Endometrial microvascular endothelial cells (primary cell): ENCODE results near the gene TTLL13. TPM values are rescaled to one million over a fixed set of nuclear protein-coding genes. Genes with fewer than 3 reads are reported as not detected.
"Not testable (repeated sequence)": the region's sequence is repeated elsewhere in the genome, so short reads cannot be mapped to it uniquely, and the experiment has no call there.

Experiments used
- in situ Hi-C: cut with HindIII; loops from 2 replicates; pipeline ENCODE4 v1.10.0; 2017; ENCODE audit warnings: low sequenced_read_pairs, low pct_unique_long_range_greater_than_20kb; ENCODE audit errors: inconsistent ontology term
- total RNA-seq: library from RNA; depleted of rRNA; stranded (reverse); fragments of >200 nt; gene quantifications from one replicate; pipeline ENCODE4 v1.2.3, GENCODE V29; 2015; ENCODE audit errors: inconsistent ontology term

The TTLL13 gene
- total RNA-seq, 1 donor from 2014 or later, result not detected

- in situ Hi-C loops, result not testable (repeated sequence)
These were observed 56.0 kb downstream of the TTLL13 start for GRCh38 chr15:90305355-90305754.

GRCh38 chr15:90305932-90306331, 56.6 kb downstream of the TTLL13 start:
- in situ Hi-C loops, result no loop called here

DNA sequence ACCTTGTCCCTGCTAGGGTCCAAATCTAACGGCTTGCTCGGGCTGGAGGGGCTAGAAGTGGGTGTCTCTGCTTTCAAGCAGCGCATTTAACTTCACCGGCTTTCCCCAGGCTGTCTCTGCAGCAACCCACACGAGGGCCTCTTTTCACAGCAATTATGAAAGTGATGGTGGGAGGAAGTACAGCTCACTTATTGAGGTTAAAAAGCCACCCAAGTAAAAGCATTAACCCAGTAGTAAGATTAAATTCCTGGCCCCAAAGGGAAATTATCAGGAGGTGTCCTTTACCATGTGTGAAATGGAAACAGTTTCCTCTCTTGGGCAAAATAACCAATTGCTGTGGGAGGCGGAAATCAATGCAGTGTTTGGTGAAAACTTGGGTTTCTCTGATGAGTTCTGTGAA, 57.2 kb downstream of the TTLL13 start:
- in situ Hi-C loops, result no loop called here

DNA sequence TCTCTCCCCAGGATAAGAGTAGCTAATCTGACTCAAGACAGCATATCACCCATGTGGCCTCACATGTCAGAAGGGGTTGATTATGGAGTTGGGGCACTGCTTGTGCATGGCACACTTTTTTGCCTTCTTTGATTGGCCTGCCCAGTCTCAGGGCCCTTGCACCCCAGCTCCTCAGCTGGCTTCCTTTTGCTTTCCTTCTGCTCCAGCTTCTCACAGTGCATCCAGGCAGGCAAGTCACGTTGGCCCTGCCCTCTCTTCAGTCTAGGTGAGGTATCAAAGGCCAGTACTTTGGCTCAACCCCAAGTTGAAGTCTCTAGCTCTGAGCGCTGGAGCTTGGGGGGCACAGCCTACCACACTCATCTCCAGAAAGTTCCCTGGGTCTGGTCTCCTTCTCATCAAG, 58.3 kb downstream of the TTLL13 start:
- in situ Hi-C loops, result no loop called here

DNA sequence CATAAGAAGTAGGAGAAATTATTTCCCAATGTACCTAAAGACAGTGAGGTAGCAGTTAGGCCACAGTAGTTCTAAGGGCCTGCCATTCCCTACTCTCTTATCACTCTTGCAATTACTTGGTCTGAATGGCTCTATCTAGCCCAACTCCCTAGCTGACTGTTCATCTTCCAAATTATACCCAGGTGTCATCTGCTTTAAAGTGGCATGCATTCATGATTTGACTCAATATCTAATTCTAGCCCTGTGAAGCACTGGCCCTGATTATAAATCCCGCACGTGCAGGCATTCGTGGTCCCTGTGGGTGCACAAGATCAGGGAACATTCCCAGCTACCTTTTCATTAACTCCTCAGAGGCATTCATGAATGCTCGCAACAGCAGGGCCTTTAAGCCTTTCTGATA, 59.7 kb downstream of the TTLL13 start:
- in situ Hi-C loops, result no loop called here

Other genes with a start within 250 kb of the TTLL13 start
- gene ZNF710, start 248.2 kb upstream of the TTLL13 start, total RNA-seq, result 15.2 TPM
- 74.7 TPM for gene IDH2, start 147.1 kb upstream of the TTLL13 start, total RNA-seq
- 8.5 TPM for gene SEMA4B, start 48.2 kb upstream of the TTLL13 start, total RNA-seq
- gene CIB1, start 15.6 kb upstream of the TTLL13 start, total RNA-seq, result 33.5 TPM
- 11.6 TPM for gene GDPGP1, start 15.3 kb upstream of the TTLL13 start, total RNA-seq
- 78.2 TPM for gene NGRN, start 16.1 kb downstream of the TTLL13 start, total RNA-seq
- 0.56 TPM for gene ZNF774, start 102.7 kb downstream of the TTLL13 start, total RNA-seq
- gene IQGAP1, start 138.7 kb downstream of the TTLL13 start, total RNA-seq, result 213 TPM